22Rv1 (cell line): ENCODE results near the gene FAM209A.

Experiments
- ZFX ChIP-seq: fragments of 450-650 bp; IDR thresholded peaks from 2 replicates; pipeline ENCODE4 v1.6.1; 2017; ENCODE audit warnings: antibody characterized with exemption, borderline replicate concordance
- TF ChIP-seq, protein P1 (sequence below): fragments of 450-650 bp; IDR thresholded peaks from 2 replicates; pipeline ENCODE4 v1.5.1; 2017; ENCODE audit warnings: mild to moderate bottlenecking

DNA sequence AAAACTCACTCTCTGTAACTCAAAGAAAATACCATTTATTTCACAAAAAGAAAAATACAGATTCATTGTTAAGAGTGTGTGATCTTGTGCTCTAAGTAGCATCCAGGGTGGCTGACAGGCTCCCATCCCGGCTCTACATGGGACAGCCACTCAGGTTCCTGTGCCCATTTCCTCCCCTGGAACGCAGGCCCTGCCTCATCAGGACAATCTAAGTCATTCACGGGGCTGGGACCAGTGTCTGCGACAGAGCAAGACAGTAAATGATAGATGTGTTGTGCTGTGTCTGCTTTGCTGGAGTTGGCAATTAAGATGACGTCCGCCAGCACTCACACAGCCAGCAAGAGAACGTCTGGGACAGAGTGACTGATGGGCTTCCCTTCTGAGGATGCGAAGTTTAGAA is 6.9 kb upstream of the FAM209A start:
- TF ChIP-seq, protein P1, sequence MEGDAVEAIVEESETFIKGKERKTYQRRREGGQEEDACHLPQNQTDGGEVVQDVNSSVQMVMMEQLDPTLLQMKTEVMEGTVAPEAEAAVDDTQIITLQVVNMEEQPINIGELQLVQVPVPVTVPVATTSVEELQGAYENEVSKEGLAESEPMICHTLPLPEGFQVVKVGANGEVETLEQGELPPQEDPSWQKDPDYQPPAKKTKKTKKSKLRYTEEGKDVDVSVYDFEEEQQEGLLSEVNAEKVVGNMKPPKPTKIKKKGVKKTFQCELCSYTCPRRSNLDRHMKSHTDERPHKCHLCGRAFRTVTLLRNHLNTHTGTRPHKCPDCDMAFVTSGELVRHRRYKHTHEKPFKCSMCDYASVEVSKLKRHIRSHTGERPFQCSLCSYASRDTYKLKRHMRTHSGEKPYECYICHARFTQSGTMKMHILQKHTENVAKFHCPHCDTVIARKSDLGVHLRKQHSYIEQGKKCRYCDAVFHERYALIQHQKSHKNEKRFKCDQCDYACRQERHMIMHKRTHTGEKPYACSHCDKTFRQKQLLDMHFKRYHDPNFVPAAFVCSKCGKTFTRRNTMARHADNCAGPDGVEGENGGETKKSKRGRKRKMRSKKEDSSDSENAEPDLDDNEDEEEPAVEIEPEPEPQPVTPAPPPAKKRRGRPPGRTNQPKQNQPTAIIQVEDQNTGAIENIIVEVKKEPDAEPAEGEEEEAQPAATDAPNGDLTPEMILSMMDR = no peak
- no peak for TF ChIP-seq ZFX
